HS-27A (cell line): Measurements from ENCODE around the gene ZNF664.
"Not testable (repeated sequence)": the region's sequence is repeated elsewhere in the genome, so short reads cannot be mapped to it uniquely, and the experiment has no call there.

Source experiments
- DNase-seq: peaks from one replicate; pipeline ENCODE4 v3.0.0-alpha.2; 2012; ENCODE audit warnings: low read depth, missing footprints

The ZNF664 gene

GRCh38 chr12:123941624-123942237 is 31.3 kb upstream of the ZNF664 start:
- no peak for DNase-seq

- DNase-seq = peak; percentile 26
These were observed 30.8 kb upstream of the ZNF664 start for GRCh38 chr12:123942238-123942653.

GRCh38 chr12:123942911-123943648 is 29.9 kb upstream of the ZNF664 start:
- no peak for DNase-seq

- no peak for DNase-seq
These were observed 29.2 kb upstream of the ZNF664 start for GRCh38 chr12:123943816-123944215.

GRCh38 chr12:123944696-123945095 is 28.3 kb upstream of the ZNF664 start:
- no peak for DNase-seq

GRCh38 chr12:123945287-123946151 is 27.5 kb upstream of the ZNF664 start:
- no peak for DNase-seq

- DNase-seq = no peak
These were observed 26.9 kb upstream of the ZNF664 start for GRCh38 chr12:123946152-123946515.

GRCh38 chr12:123946516-123947505 is 26.2 kb upstream of the ZNF664 start:
- not testable (repeated sequence) for DNase-seq

- DNase-seq = not testable (repeated sequence)
These were observed 25.5 kb upstream of the ZNF664 start for GRCh38 chr12:123947531-123947930.

GRCh38 chr12:123948401-123948795 is 24.6 kb upstream of the ZNF664 start:
- no peak for DNase-seq

GRCh38 chr12:123948796-123949769 is 23.9 kb upstream of the ZNF664 start:
- no peak for DNase-seq

- DNase-seq = no peak
These were observed 23.2 kb upstream of the ZNF664 start for GRCh38 chr12:123949770-123950165.

- DNase-seq = no peak
These were observed 22.3 kb upstream of the ZNF664 start for GRCh38 chr12:123950476-123951349.

GRCh38 chr12:123951467-123951866 is 21.5 kb upstream of the ZNF664 start:
- DNase-seq = no peak

GRCh38 chr12:123952037-123952436 is 21.0 kb upstream of the ZNF664 start:
- no peak for DNase-seq

- DNase-seq = no peak
These were observed 18.2 kb upstream of the ZNF664 start for GRCh38 chr12:123954647-123955350.

GRCh38 chr12:123956249-123956648 is 16.8 kb upstream of the ZNF664 start:
- DNase-seq = no peak

GRCh38 chr12:123957196-123957595 is 15.8 kb upstream of the ZNF664 start:
- no peak for DNase-seq

GRCh38 chr12:123958462-123958861 is 14.6 kb upstream of the ZNF664 start:
- DNase-seq = no peak
